Neutrophil (primary cell): ENCODE measurements around the gene TCFL5.
A peak's percentile ranks its signal among the peaks of the same experiment; 100 is the strongest.

Experiments used
- H3K27ac ChIP-seq: fragments of 200-600 bp; sonication (generic); 2 replicates; pipeline ENCODE4 v1.5.1; 2016; ENCODE audit warnings: mild to moderate bottlenecking, moderate library complexity
- H3K27me3 ChIP-seq: fragments of 200-600 bp; sonication (generic); 2 replicates; pipeline ENCODE4 v1.6.0; 2016; ENCODE audit warnings: mild to moderate bottlenecking
- H3K36me3 ChIP-seq: fragments of 200-600 bp; sonication (generic); 2 replicates; pipeline ENCODE4 v1.5.1; 2017
- H3K4me1 ChIP-seq, 2 experiments: fragments of 200-600 bp in 1 of 2; sonication (generic) in 1 of 2; 1 replicate in 1 of 2; 2 replicates in 1 of 2; pipeline versions ENCODE4 v1.5.1 to v1.6.1; 2013 to 2016; ENCODE audit warnings: low read depth in 1 of 2, low read length in 1 of 2, mild to moderate bottlenecking in 1 of 2, moderate library complexity in 1 of 2; ENCODE audit not compliant: control insufficient read depth in 1 of 2, insufficient read depth in 1 of 2
- H3K4me3 ChIP-seq, 2 experiments: fragments of 200-600 bp in 1 of 2; sonication (generic) in 1 of 2; 1 replicate in 1 of 2; 2 replicates in 1 of 2; pipeline ENCODE4 v1.5.1; 2013 to 2016; ENCODE audit warnings: low read depth in 1 of 2, low read length in 1 of 2, mild to moderate bottlenecking in 1 of 2, moderate library complexity in 1 of 2
- H3K9me3 ChIP-seq: fragments of 200-600 bp; sonication (generic); 2 replicates; pipeline ENCODE4 v1.5.1; 2016
- CTCF ChIP-seq: fragments of 200-600 bp; sonication (generic); IDR thresholded peaks from 2 replicates; pipeline ENCODE4 v1.5.1; 2016; ENCODE audit warnings: antibody characterized with exemption

Gene TCFL5

DNA sequence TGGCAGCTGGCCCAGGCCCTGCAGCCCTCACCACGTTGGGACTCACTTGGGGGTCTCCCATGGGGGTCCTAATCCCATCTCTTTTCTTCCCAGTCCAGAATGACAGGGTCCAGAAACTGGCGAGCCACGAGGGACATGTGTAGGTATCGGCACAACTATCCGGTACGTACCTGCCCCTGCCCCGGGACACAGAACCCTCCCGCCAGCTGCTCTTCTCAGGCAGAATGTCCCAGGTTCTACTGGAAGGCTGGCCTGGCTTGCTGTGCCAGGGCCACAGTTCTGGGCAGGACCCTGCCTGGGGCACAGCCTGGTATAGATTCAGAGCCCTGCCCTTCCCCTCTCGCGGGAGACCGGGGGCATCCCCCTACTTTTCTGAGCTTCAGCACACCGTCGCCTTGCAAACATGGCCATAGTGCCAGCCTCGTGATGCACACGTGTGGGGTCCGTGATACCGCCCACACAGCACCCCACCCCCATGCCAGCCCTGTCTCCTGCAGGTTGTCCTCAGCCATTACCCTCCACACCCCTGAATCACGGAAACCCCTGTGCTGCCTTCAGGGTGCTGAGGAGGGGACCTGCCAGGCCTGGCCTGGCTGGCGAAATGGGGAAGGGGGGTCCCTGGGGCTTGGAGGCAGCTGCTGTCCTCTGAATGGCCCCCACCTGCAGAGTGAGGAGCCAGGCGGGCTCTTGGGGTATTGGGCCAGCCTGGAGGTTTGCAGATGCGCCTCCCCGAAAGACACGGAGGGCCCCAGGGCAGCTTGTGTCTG lies 54.0 kb downstream of the TCFL5 start:
- no peak for TF ChIP-seq CTCF
- Histone ChIP-seq H3K27ac (peak overlapping the region; percentile 94), H3K9me3 (no peaks in the 10 kb centered on the region), H3K4me3 (peak overlapping the region in 1 of 2 experiments; percentile 7), H3K4me1 (peaks cover 45 to 51% of the 10 kb centered on the region in 2 experiments), H3K27me3 (no peaks in the 10 kb centered on the region), H3K36me3 (peaks cover 65% of the 10 kb centered on the region)

- no peaks in the 10 kb centered on the region for H3K27me3 ChIP-seq
- H3K36me3 ChIP-seq = peaks cover 54% of the 10 kb centered on the region
- H3K4me1 ChIP-seq = peaks cover 54 to 60% of the 10 kb centered on the region in 2 experiments
- H3K4me3 ChIP-seq = peak overlapping the region; percentile 73 to 84
- H3K27ac ChIP-seq = peak overlapping the region; percentile 94
- H3K9me3 ChIP-seq = no peaks in the 10 kb centered on the region
- TF ChIP-seq CTCF = no peak
Observed at GRCh38 chr20:62806383-62807050, 55.1 kb downstream of the TCFL5 start.

- H3K36me3 ChIP-seq = peaks cover 52% of the 10 kb centered on the region
- no peaks in the 10 kb centered on the region for H3K9me3 ChIP-seq
- H3K27ac ChIP-seq = peak overlapping the region; percentile 94
- peak; percentile 26 for TF ChIP-seq CTCF
- no peaks in the 10 kb centered on the region for H3K27me3 ChIP-seq
- peak overlapping the region; percentile 73 to 84 for H3K4me3 ChIP-seq
- peaks cover 54 to 60% of the 10 kb centered on the region in 2 experiments for H3K4me1 ChIP-seq
Observed at GRCh38 chr20:62805711-62806382, 55.8 kb downstream of the TCFL5 start.

DNA sequence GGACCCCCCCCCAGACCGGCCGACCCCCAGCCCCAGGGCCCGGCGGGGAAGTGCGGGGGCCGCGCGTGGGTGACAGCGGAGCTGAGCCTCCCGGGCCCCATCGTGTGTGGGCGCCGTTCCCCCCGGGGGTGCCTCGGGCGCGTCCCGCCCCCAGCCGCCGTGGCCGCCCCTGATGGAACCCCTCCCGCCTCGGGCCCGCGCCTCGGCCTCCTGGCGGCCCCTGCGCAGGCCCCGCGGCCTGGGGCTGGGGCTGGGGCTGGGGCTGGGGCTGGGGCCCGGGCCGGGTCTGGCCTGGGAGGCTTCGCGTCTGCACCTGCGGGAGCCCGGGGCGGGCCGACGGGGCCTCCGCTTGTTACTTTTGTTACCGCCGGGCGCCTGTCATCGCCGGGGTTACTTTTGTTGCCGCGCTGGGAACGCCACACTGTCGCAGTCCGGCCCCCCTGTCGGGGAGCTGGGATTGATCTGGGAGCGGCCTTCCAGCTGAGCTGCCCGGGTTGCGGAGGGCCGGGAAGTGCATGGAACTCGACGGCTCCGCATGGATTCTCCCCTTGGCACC lies 56.4 kb downstream of the TCFL5 start:
- H3K27ac ChIP-seq = peak overlapping the region; percentile 94
- peak overlapping the region; percentile 73 to 84 for H3K4me3 ChIP-seq
- peaks cover 54 to 60% of the 10 kb centered on the region in 2 experiments for H3K4me1 ChIP-seq
- H3K27me3 ChIP-seq = no peaks in the 10 kb centered on the region
- no peaks in the 10 kb centered on the region for H3K9me3 ChIP-seq
- no peak for TF ChIP-seq CTCF
- H3K36me3 ChIP-seq = peaks cover 52% of the 10 kb centered on the region

DNA sequence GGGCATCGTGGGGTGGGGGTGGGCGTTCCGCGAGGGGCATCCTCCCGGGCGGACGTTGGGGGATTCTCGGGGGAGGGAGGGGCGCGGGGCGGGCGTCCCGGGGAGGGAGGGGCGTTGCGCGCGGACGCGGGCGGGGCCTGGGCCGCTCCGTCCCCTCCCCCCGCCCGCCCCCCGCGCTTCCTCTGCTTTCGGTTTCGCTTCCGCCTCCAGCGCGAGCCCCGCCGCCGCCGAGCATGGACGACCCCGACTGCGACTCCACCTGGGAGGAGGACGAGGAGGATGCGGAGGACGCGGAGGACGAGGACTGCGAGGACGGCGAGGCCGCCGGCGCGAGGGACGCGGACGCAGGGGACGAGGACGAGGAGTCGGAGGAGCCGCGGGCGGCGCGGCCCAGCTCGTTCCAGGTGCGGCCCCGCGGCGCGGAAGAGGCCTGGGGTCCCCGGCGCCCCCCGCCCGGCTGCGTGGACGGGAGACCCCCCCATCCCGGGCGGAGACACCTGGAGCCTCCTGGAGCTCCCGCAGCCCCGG lies 56.9 kb downstream of the TCFL5 start, which contains the start of gene OGFR:
Gene OGFR (plus strand): TSS at position 209 of the 528 bp plus-strand sequence. CDS start 25 bp downstream, at position 234.
- H3K36me3 ChIP-seq = peaks cover 52% of the 10 kb centered on the region
- H3K4me3 ChIP-seq = peak within 1 kb of the TSS; percentile 73 to 84
- H3K27ac ChIP-seq = peak within 1 kb of the TSS; percentile 94
- no peak for TF ChIP-seq CTCF
- H3K9me3 ChIP-seq = no peaks in the 10 kb centered on the region
- peaks cover 54 to 60% of the 10 kb centered on the region in 2 experiments for H3K4me1 ChIP-seq
- H3K27me3 ChIP-seq = no peaks in the 10 kb centered on the region
